GM12801 (cell line): Measurements from ENCODE around the gene SLC25A1.

Source experiments
- CTCF ChIP-seq: IDR thresholded peaks from one replicate; pipeline ENCODE4 v1.5.1; 2011; ENCODE audit warnings: control low read depth; ENCODE audit not compliant: insufficient read length; ENCODE audit errors: extremely low read depth

SLC25A1 gene

GRCh38 chr22:19184276-19184997, 5.9 kb upstream of the SLC25A1 start:
- TF ChIP-seq CTCF, result no peak

- no peak for TF ChIP-seq CTCF
Measured at GRCh38 chr22:19183216-19183615, 4.7 kb upstream of the SLC25A1 start.

- TF ChIP-seq CTCF, result no peak
Measured at GRCh38 chr22:19182472-19183157, 4.1 kb upstream of the SLC25A1 start.

- no peak for TF ChIP-seq CTCF
Measured at GRCh38 chr22:19181786-19182471, 3.4 kb upstream of the SLC25A1 start.

GRCh38 chr22:19180740-19181410, 2.3 kb upstream of the SLC25A1 start:
- TF ChIP-seq CTCF, result no peak

GRCh38 chr22:19180234-19180633, 1.7 kb upstream of the SLC25A1 start:
- no peak for TF ChIP-seq CTCF

- no peak for TF ChIP-seq CTCF
Measured at GRCh38 chr22:19179497-19180048, 1.0 kb upstream of the SLC25A1 start.
